Measurements from ENCODE around the gene CNBD2. TPM values are rescaled to one million over a fixed set of nuclear protein-coding genes. Genes with fewer than 3 reads are reported as not detected.
"Not testable (repeated sequence)": the region's sequence is repeated elsewhere in the genome, so short reads cannot be mapped to it uniquely, and the experiment has no call there.

The CNBD2 gene
- total RNA-seq, 1 experiment from 2014 or later: 5.3 TPM

DNA sequence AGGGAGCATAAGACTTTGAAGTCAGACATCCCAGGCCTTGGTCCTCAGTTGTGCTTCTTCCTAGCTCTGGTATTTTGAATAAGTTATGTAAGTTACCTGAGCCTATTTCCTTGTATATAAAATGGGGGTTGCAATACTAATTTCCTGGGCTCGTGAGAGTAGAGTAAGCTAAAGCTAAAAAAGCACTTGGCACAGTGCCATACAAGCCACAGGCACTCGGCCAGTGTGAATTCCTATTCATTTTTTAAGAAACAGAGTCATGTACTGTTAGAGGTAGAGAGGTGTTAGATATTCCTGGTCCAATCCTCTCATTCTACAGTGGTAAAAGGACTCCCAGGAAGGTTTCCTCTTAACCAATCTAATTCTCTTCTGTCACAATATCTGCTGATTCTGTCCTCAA is 106.6 kb downstream of the CNBD2 start:
- H3K36me3 ChIP-seq: no peaks in the 10 kb centered on the region
- H3K9me3 ChIP-seq (replicated peaks): no peaks in the 10 kb centered on the region; the same call in 1 of the 2 replicates
- DNase-seq: peak; percentile 17 to 44
- H3K27me3 ChIP-seq: no peaks in the 10 kb centered on the region
- no peak overlapping the region for H3K27ac ChIP-seq
- no peak overlapping the region for H3K4me3 ChIP-seq
- peaks cover 3% of the 10 kb centered on the region; the same call in 1 of the 2 replicates for H3K4me1 ChIP-seq

DNA sequence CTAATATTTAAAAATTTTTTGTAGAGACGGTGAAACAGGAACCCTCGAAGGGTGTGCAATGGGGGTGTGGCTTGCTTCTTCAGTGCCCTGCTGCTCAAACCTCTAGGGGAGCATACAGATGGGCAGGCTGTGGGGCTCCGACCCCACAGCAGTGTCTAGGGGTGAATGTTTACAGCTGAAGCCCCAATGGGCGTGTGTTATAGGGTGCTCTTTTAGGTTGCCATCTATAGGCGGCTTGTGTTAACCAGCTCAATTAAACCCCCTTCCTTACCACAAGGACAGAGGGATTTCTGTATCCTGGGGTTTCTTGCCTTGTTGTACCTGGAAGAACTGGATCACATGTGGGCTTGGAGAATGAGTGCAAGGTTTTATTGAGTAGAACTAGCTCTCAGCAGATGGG is 109.4 kb downstream of the CNBD2 start:
- H3K27ac ChIP-seq; H3K27me3 ChIP-seq; H3K36me3 ChIP-seq; H3K4me1 ChIP-seq; H3K4me3 ChIP-seq; H3K9me3 ChIP-seq (replicated peaks); DNase-seq: not testable (repeated sequence)

DNA sequence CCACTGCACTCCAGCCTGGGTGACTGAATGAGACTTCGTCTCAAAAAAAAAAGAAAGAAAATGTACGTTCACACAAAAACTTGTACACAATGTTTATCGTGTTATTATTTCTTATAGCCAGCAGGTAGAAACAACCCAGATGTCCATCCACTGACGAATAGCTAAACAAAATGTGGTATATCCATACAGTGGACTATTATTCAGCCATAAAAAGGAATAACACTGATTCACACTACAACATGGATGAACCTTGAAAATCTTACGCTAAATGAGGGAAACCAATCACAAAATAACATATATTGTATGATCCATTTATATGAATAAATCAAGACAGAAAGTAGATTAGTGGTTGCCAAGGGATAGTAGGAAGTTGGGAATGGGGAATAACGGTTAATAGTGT is 111.1 kb downstream of the CNBD2 start:
- DNase-seq: no peak
- peaks cover 6% of the 10 kb centered on the region for H3K27me3 ChIP-seq
- no peaks in the 10 kb centered on the region for H3K36me3 ChIP-seq
- H3K4me3 ChIP-seq: no peak overlapping the region
- peaks cover 3% of the 10 kb centered on the region; the same call in 1 of the 2 replicates for H3K9me3 ChIP-seq (replicated peaks)
- H3K27ac ChIP-seq: no peak overlapping the region
- no peaks in the 10 kb centered on the region for H3K4me1 ChIP-seq

DNA sequence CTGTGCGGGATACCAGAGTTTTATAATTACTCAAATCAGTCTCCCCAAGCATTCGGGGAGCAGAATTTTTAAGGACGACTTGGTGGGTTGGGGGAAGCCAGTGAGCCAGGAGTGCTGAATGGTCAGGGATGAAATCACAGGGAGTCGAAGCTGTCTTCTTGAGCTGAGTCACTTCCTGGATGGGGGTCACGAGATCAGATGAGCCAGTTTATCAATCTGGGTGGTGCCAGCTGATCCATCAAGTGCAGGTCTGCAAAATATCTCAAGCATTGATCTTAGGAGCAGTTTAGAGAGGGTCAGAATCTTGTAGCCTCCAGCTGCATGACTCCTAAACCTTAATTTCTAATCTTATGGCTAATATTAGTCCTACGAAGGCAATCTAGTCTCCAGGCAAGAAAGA is 111.6 kb downstream of the CNBD2 start:
- DNase-seq, H3K36me3 ChIP-seq, H3K4me1 ChIP-seq: not testable (repeated sequence)

More for the DNA sequence above, 111.6 kb downstream of the CNBD2 start:
- H3K9me3 ChIP-seq (replicated peaks); H3K27me3 ChIP-seq; H3K27ac ChIP-seq; H3K4me3 ChIP-seq: not testable (repeated sequence)

Other genes starting within 250 kb of the CNBD2 start
- 423 and 517 TPM in 2 replicates for gene RBM39, start 226.3 kb upstream of the CNBD2 start, total RNA-seq (2014; rRNA removed; shearing (Covaris generic))
- 59.0 and 72.2 TPM in 2 replicates for gene PHF20, start 196.6 kb upstream of the CNBD2 start, total RNA-seq (2014; rRNA removed; shearing (Covaris generic))
- 44.4 and 52.9 TPM in 2 replicates for gene SCAND1, start 14.1 kb upstream of the CNBD2 start, total RNA-seq (2014; rRNA removed; shearing (Covaris generic))
- 6.7 and 8.0 TPM in 2 replicates for gene EPB41L1, start 186.2 kb downstream of the CNBD2 start, total RNA-seq (2014; rRNA removed; shearing (Covaris generic))

Measured in SJCRH30 (cell line).